Transverse colon (tissue), 4 donors: Measurements from ENCODE around the gene PXDC1. TPM values are rescaled to one million over a fixed set of nuclear protein-coding genes. Genes with fewer than 3 reads are reported as not detected.
A peak's percentile ranks its signal among the peaks of the same experiment; 100 is the strongest.

ENCODE experiments used
- DNase-seq: peaks from one replicate; pipeline ENCODE4 v3.0.0-alpha.2; 2019
- H3K27ac ChIP-seq, 4 donors: fragments of 200-600 bp; sonication (generic); 2 replicates each; pipeline ENCODE4 v1.5.1; 2016 to 2018; ENCODE audit warnings: inconsistent platforms in 4 of 4
- H3K27me3 ChIP-seq: fragments of 200-600 bp; sonication (generic); 2 replicates; pipeline ENCODE4 v1.5.1; 2017; ENCODE audit warnings: inconsistent platforms
- H3K36me3 ChIP-seq, 4 donors: fragments of 200-600 bp; sonication (generic); 2 replicates each; pipeline ENCODE4 v1.5.1; 2017 to 2019; ENCODE audit warnings: inconsistent platforms in 4 of 4
- H3K4me1 ChIP-seq, 4 donors: fragments of 200-600 bp; sonication (generic); 2 replicates each; pipeline ENCODE4 v1.5.1; 2017 to 2020; ENCODE audit warnings: inconsistent platforms in 4 of 4
- H3K4me3 ChIP-seq, 4 donors: fragments of 200-600 bp; sonication (generic); 1 replicate in 1 of 4; 2 replicates in 3 of 4; pipeline versions ENCODE4 v1.5.1 to v1.6.1; 2017 to 2019; ENCODE audit warnings: inconsistent platforms in 4 of 4
- H3K9me3 ChIP-seq, 2 donors: fragments of 200-600 bp; sonication (generic); 2 replicates each; pipeline ENCODE4 v1.5.1; 2017 to 2019; ENCODE audit warnings: inconsistent platforms in 2 of 2
- EP300 ChIP-seq: sonication (generic); formaldehyde crosslinking; IDR thresholded peaks from one replicate; pipeline ENCODE4 v1.6.1; 2017; ENCODE audit warnings: antibody characterized with exemption, low read depth
- POLR2A ChIP-seq: fragments of 450-650 bp; IDR thresholded peaks from one replicate; pipeline ENCODE4 v1.6.1; 2016; ENCODE audit warnings: antibody characterized with exemption, mild to moderate bottlenecking, moderate library complexity
- POLR2AphosphoS5 ChIP-seq, 3 donors: sonication (generic); formaldehyde crosslinking; IDR thresholded peaks; one replicate each; pipeline ENCODE4 v1.6.1; 2016; ENCODE audit warnings: antibody characterized with exemption in 3 of 3
- WGBS, 2 donors: methylation state at CpG; one replicate each; pipeline ENCODE4 v1.1.5; 2018; ENCODE audit warnings: low coverage in 1 of 2; 5-methylcytosine and 5-hydroxymethylcytosine counted together
- in situ Hi-C, 4 donors: fragments of 200-750 bp; cut with MboI; loops; one replicate each; pipeline versions ENCODE4 v1.15.0 to v1.15.1; 2017; ENCODE audit warnings: low sequenced_read_pairs in 3 of 4, low pct_ligation_motif_present in 1 of 4, low pct_unique_long_range_greater_than_20kb in 1 of 4
- intact Hi-C: fragments of 100-400 bp; cut with DNase I; formaldehyde crosslinking; loops from one replicate; pipeline ENCODE4 v1.15.1; 2023; ENCODE audit warnings: low total_unique reads
- total RNA-seq, 4 donors: library from RNA; depleted of rRNA; stranded (reverse); fragments of >200 nt; gene quantifications; one replicate each; pipeline ENCODE4 v1.1.0, GENCODE V29; 2016
- TF ChIP-seq, protein P1 (sequence below), 5 experiments: fragments of 200-600 bp in 3 of 5; fragments of 450-650 bp in 2 of 5; sonication (generic) in 3 of 5; IDR thresholded peaks; 1 replicate in 2 of 5; 2 replicates in 3 of 5; pipeline ENCODE4 v1.5.1; 2016 to 2017; ENCODE audit warnings: antibody characterized with exemption in 5 of 5, inconsistent platforms in 3 of 5, mild to moderate bottlenecking in 2 of 5, moderate library complexity in 1 of 5

PXDC1 gene
- total RNA-seq, 4 donors from 2014 or later, result 14.6 to 85.4 (median 44.3) TPM

DNA sequence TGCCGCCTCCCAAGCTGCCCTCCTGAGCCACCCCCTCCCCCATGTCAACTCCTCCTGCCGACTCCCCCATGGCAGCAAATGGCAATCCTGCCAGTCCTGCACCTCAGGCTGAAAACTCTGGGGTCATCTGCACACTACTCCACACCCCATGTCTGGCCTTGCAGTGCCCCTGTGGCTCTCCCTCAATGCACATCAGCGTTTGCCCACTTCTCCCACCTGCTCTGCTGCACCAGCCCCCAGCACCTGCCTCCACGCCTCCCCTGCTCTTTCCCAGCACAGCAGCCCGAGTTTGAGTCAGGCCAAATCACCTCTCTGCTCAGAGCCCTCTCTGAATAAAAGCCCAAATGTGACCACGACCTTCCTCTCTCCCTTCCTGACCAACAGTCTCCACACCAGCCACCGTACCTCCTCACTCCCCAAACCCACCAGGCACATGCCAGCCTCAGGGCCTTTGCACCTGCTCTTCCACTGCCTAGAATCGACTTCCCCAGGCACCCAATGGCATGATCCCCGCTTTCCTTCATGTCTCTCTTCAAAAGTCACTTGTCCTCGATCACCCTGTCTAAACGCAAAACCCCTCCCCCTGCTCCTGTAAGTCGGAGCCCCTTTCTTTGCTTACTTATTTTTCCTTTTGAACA lies 4.3 kb downstream of the PXDC1 start:
- peak; percentile 7 for DNase-seq
- H3K36me3 ChIP-seq, result no peaks in the 10 kb centered on the region
- no peak overlapping the region for H3K4me3 ChIP-seq
- in situ Hi-C loops (loop anchor here (5.0 to 25.0 kb wide), 8 partner anchors 185 to 635 kb away; partner anchors contain the start of genes BPHL (in 2 of the 4), ECI2 (in 1 of the 4) and SLC22A23 (in 1 of the 4)), intact Hi-C loops (loop anchor here (5.0 kb wide), 1 partner anchor 80 kb away; no protein-coding TSS in a partner anchor)
- peak overlapping the region in 1 of 4 donors; percentile 92 for H3K27ac ChIP-seq
- 86 to 89% methylated on average over 4 to 12 of the region's 12 CpGs for WGBS, 2 donors
- no peaks in the 10 kb centered on the region for H3K9me3 ChIP-seq
- peaks cover 13 to 79% (median 51%) of the 10 kb centered on the region in 4 donors for H3K4me1 ChIP-seq
- peaks cover 16% of the 10 kb centered on the region for H3K27me3 ChIP-seq
- TF ChIP-seq, protein P1, sequence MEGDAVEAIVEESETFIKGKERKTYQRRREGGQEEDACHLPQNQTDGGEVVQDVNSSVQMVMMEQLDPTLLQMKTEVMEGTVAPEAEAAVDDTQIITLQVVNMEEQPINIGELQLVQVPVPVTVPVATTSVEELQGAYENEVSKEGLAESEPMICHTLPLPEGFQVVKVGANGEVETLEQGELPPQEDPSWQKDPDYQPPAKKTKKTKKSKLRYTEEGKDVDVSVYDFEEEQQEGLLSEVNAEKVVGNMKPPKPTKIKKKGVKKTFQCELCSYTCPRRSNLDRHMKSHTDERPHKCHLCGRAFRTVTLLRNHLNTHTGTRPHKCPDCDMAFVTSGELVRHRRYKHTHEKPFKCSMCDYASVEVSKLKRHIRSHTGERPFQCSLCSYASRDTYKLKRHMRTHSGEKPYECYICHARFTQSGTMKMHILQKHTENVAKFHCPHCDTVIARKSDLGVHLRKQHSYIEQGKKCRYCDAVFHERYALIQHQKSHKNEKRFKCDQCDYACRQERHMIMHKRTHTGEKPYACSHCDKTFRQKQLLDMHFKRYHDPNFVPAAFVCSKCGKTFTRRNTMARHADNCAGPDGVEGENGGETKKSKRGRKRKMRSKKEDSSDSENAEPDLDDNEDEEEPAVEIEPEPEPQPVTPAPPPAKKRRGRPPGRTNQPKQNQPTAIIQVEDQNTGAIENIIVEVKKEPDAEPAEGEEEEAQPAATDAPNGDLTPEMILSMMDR (IDR thresholded peaks at IDR 0.05), result no peak
- no peak for TF ChIP-seq EP300
- TF ChIP-seq POLR2AphosphoS5 (IDR thresholded peaks at IDR 0.05), result no peak
- TF ChIP-seq POLR2A, result no peak

DNA sequence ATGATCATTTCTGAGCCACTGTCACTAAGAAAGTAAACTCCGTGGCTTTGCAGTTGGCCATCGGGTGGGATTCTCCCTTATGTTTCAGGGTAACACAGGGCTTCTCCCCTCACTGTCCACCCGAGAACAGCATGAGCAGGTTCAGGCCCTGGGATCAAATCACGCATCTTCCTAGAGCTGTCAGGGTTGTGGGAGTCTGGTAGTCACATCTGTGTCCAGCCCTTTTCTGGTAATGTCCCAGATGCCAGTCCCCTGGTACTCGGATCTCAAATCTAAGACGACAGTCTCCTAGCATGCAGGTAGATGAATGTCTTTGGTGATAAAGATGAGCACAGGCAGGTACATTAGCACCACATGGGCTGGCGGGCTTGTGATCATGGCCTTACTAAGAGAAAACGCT lies 4.8 kb downstream of the PXDC1 start:
- DNase-seq, result no peak
- H3K4me1 ChIP-seq, result peaks cover 16 to 77% (median 54%) of the 10 kb centered on the region in 4 donors
- in situ Hi-C loops, result loop anchor here (5.0 to 25.0 kb wide), 8 partner anchors 186 to 634 kb away; partner anchors contain the start of genes BPHL (in 2 of the 4), ECI2 (in 1 of the 4) and SLC22A23 (in 1 of the 4)
- 92 to 100% methylated on average over 1 to 8 of the region's 8 CpGs for WGBS, 2 donors
- H3K27ac ChIP-seq, result peak overlapping the region in 2 of 4 donors; percentile 14 to 40
- no peaks in the 10 kb centered on the region for H3K9me3 ChIP-seq
- H3K4me3 ChIP-seq, result no peak overlapping the region
- peaks cover 16% of the 10 kb centered on the region for H3K27me3 ChIP-seq
- intact Hi-C loops, result loop anchor here (5.0 kb wide), 1 partner anchor 81 kb away; no protein-coding TSS in a partner anchor
- TF ChIP-seq EP300, result no peak
- TF ChIP-seq POLR2AphosphoS5 (IDR thresholded peaks at IDR 0.05), result no peak
- no peak for TF ChIP-seq POLR2A
- TF ChIP-seq, protein P1 (IDR thresholded peaks at IDR 0.05), result no peak
- H3K36me3 ChIP-seq, result no peaks in the 10 kb centered on the region

GRCh38 chr6:3746119-3746691 lies 5.3 kb downstream of the PXDC1 start:
- H3K4me3 ChIP-seq, result no peak overlapping the region
- no peaks in the 10 kb centered on the region for H3K9me3 ChIP-seq
- peak overlapping the region in 2 of 4 donors; percentile 14 to 40 for H3K27ac ChIP-seq
- TF ChIP-seq POLR2A (no peak), EP300 (no peak), POLR2AphosphoS5 (IDR thresholded peaks at IDR 0.05) (no peak)
- TF ChIP-seq, protein P1 (IDR thresholded peaks at IDR 0.05), result no peak
- intact Hi-C loops (loop anchor here (5.0 kb wide), 1 partner anchor 81 kb away; no protein-coding TSS in a partner anchor), in situ Hi-C loops (loop anchor here (5.0 to 25.0 kb wide), 8 partner anchors 186 to 634 kb away; partner anchors contain the start of genes BPHL (in 2 of the 4), ECI2 (in 1 of the 4) and SLC22A23 (in 1 of the 4))
- H3K36me3 ChIP-seq, result no peaks in the 10 kb centered on the region
- H3K27me3 ChIP-seq, result peaks cover 13% of the 10 kb centered on the region
- peak; percentile 16 for DNase-seq
- H3K4me1 ChIP-seq, result peaks cover 16 to 76% (median 57%) of the 10 kb centered on the region in 4 donors
- WGBS, 2 donors, result 69% methylated on average over 11 of the region's 11 CpGs; no CpG with 5 or more reads in 1 of the 2 donors

DNA sequence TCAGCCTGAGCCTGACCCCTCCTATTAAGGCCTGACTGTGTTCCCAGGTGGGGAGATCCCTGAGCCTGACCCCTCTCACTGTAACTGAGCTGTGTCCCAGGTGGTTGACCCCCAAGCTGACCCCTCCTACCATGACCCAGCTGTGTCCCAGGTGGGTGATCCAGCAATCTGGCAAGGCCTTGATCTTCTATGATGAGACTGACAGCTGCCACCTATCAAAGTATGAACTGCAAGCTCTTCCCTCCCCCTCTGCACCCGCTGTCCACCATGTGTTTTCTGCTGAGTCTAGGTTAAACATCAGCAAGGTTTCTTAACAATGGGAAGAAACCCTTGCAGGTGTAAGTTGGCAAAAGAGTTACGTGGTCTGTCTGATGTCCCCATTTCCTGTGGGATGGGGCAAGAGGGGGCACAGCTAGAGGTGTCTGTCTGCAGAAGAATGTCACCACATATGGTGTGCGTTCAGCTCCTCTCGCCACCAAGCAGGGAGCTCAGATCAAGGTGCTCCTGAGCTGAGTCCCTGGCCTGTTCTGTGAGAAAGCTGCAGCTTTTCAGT lies 5.9 kb downstream of the PXDC1 start:
- H3K27ac ChIP-seq, result peak overlapping the region in 1 of 4 donors; percentile 14
- H3K9me3 ChIP-seq, result no peaks in the 10 kb centered on the region
- in situ Hi-C loops (loop anchor here (5.0 to 25.0 kb wide), 8 partner anchors 187 to 633 kb away; partner anchors contain the start of genes BPHL (in 2 of the 4), ECI2 (in 1 of the 4) and SLC22A23 (in 1 of the 4)), intact Hi-C loops (loop anchor here (5.0 kb wide), 1 partner anchor 82 kb away; no protein-coding TSS in a partner anchor)
- TF ChIP-seq EP300 (no peak), POLR2AphosphoS5 (IDR thresholded peaks at IDR 0.05) (no peak), POLR2A (no peak)
- TF ChIP-seq, protein P1 (IDR thresholded peaks at IDR 0.05), result no peak
- no peaks in the 10 kb centered on the region for H3K36me3 ChIP-seq
- H3K4me3 ChIP-seq, result no peak overlapping the region
- H3K4me1 ChIP-seq, result peaks cover 16 to 73% (median 55%) of the 10 kb centered on the region in 4 donors
- peak; percentile 3 for DNase-seq
- WGBS, 2 donors, result 87% methylated on average over 4 of the region's 4 CpGs; no CpG with 5 or more reads in 1 of the 2 donors
- peaks cover 8% of the 10 kb centered on the region for H3K27me3 ChIP-seq
